NK-92 (cell line): ENCODE measurements around the gene THSD4.

Experiments used
- DNase-seq: peaks from one replicate; lab custom pipeline; 2025; ENCODE audit not compliant: unreplicated experiment; lab: John Stamatoyannopoulos, UW

THSD4 gene

GRCh38 chr15:71792521-71792920, 677.2 kb downstream of the THSD4 start:
- DNase-seq: no peak

GRCh38 chr15:71798641-71799040, 683.4 kb downstream of the THSD4 start:
- no peak for DNase-seq

- DNase-seq: no peak
These were observed 684.9 kb downstream of the THSD4 start for GRCh38 chr15:71800190-71800589.

GRCh38 chr15:71800835-71801745, 685.8 kb downstream of the THSD4 start:
- DNase-seq: no peak

DNA sequence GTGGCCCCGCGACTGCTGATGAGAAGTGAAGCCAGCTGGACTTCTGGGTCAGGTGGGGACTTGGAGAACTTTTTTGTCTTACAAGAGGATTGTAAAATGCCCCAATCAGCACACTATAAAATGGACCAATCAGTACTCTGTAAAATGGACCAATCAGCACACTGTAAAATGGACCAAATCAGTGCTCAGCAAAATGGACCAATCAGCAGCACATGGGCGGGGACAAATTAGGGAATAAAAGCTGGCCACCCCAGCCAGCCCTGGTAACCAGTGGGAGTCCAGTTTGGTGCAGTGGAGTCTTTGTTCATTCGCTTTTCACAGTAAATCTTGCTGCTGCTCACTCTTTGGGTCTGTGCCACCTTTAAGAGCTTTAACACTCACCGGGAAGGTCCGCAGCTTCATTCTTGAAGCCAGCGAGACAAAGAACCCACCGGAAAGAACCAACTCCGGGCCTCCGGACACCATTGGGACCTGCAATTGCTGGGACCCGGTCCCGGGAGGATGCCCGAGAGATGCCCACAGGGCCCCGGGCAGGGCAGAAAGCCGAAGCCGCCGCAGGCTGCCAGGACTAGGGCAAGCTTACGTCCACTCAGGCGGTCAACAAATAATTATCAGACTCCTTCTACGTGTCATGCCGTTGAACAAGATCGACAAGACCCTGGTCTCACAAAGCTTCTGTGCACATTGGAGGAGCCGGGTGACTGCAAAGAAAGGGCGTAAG, 686.8 kb downstream of the THSD4 start:
- no peak for DNase-seq

GRCh38 chr15:71802770-71803169, 687.5 kb downstream of the THSD4 start:
- DNase-seq: no peak

DNA sequence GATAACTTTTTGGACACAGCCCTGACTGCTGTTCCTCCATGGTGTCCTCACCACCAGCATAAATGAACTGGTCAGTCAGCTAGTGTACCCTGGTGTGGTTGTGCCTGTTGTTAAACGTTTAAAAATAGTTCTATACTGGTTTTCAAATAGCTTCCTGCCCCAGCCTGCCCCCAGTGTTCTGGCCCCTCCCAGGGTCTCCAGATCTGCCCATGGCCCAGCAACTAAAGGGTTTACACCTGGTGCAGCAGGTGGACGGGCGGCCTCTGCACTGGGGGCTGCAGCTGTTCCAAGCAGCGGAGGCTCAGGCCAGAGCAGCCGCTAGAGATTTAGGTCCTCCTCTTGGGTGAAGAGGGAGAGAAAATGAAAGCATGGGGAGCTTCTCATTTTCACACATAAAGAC, 689.0 kb downstream of the THSD4 start:
- DNase-seq: no peak

DNA sequence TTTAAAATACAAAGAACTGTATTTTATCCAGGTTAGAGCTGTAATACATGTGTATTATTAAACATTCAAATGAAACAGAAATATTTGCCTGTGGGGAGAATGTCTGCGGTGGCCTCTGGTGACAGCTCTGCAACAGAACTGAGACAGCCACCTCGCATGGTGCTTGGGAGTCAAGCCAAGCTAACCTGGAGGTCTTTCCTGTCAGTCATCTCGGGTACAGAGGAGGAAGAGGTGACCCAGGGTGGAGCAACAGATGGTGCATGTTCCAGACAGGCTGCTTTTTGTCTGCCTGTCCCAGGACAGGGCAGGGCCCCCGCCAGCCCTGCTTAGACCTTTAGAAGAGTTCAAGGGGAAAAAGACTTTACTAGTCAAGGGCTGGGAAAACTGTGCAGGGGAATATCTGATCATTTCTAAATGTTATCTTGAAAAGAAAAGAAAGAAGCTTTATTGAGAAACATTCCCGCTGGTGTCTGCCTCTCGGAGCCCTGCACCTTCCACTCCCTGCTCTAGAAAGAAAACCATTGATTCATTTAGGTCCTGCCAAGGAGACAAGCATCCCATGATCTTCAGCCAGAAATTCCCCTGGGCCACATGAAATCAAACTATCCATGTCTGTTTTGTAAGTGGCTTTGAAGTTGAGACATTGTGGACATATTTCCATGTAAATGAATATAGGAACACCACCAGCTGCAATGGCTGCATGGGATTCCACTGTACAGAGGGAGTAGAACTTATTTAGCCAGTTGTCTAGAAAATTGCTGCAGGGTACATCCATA, 689.6 kb downstream of the THSD4 start:
- no peak for DNase-seq

GRCh38 chr15:71806452-71806931, 691.2 kb downstream of the THSD4 start:
- DNase-seq: no peak

DNA sequence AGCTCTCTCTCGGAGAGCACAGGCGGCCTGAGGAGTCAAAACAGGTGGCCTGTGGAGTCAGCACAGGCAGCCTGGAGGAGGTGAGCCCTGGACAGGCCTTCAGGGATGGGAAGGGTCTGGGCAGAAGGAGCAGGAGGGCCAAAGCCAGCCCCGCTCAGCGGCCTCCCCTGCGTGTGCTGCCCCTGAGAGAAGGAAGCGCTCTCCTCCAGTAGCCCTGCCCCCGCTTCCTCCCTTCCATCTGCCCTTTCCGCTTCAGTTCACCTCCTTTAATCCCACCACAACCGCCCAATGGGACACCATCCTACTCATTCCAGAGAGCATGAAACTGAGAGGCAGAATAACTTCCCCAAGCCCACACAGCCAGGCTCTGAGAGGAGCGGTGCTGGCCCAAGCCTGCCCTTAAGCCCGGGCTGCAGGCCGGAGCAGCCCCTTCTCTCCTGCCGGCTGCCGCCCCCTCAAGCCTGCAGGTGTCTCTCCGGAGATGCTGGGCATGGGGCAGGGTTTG, 691.9 kb downstream of the THSD4 start:
- no peak for DNase-seq

DNA sequence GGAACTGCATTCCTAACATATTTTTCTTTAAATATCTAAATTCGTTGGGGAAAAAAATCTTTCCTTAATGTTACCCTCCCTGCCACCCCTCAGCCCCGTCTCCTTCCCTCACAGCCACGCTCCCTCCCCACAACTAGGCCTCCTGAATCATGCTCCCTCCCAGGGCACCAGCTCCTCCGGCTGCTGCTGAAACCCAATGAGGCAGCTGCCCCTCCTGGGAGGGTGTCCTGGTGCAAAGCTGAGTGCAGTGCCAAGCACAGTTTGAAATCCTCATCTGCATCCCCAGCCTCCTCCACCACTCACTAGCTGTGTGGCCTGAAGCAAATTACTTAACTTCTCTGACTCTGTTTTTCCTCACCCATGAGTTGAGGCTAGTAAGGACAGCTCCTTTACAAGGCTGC, 692.4 kb downstream of the THSD4 start:
- DNase-seq: no peak

- DNase-seq: no peak
These were observed 693.2 kb downstream of the THSD4 start for GRCh38 chr15:71808311-71809020.

DNA sequence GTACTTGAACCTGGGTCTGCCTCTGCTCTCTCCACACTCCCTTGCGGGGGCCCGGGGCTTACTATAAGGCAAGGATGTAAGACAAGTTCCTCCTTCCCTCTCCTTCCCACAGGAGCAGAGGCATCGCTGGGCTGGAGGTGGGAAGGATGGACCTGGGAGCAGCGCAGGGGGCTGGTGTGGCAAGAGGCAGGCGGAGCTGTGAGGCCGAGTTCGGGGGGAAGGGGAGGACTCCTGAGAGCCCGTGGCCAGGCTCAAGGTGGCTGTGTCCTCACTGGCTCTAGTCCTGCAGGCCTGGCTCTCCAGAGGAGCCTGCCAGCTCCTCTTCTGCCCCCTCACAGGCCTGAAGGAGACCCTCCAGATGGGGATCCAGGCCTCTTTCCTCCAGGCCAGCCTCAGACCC, 694.1 kb downstream of the THSD4 start:
- DNase-seq: no peak

DNA sequence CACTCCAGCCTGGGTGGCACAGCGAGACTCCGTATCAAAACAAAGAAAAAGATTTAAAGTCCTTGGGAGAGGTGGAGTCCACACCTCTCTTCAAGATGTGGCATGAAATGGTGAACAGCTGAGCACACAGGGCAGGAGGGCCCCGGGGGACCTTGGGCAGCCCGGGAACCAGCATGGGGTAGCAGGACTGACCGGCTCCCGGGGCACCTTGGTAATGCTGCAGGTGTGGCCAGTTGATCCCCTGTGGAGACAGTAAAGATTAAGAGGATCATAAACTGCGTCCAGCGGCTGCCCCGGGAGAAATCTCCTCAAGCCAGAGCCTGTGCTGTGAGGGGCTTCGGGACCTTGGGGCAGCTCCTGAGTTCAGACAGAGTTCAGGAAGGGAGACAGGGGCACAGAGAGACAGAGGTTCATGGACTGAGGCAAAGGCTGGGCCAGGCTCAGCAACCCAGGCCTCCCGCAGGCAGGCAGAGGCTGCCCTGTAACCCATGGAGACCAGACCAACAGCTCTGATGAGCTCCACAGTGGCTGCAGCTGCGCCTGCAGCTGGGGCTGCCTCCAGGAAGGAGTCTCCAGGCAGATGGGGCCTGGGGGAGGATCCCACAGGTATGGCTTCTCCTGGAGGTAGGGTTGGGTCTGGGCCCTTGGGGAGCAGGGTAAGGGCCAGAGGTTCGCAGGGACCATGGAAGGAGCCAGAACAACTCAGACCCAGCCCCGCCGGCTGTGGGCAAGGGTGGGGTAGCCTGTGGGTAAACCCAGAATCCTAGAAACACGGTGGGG, 695.2 kb downstream of the THSD4 start, which contains the start of gene NR2E3:
Gene NR2E3, plus strand, starts transcription at position 299 of the 780 bp plus-strand sequence. Its CDS starts 190 bp downstream, at position 489.
- no peak for DNase-seq

DNA sequence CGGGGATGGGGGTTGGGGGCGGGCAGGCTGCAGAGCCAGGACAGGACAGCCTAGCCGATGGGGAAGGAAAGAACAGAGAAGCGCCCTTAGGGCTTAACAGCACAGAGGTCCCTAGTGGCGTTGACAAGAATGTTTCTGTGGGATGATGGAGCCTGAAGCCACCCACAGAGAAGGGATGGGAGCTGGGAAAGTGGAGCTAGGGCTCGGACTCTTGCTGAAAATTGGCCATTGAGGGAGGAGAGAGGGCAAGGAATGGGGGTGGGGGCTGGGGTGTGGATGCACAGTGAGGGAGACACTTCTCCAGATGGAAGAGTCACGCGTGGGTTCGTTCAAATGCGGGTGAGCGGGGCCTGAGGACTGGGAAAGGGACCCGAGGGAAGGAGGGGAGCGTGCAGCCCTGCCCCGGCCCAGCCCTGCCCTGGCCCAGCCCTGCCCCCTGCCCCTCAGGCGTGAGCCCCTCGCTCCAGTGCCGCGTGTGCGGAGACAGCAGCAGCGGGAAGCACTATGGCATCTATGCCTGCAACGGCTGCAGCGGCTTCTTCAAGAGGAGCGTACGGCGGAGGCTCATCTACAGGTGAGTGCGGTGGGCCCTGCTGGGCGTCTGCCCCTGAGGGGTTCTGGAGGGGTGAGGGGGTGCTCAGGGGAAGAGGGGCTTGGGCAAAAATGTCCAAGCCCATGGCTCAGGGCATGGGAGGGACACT, 695.9 kb downstream of the THSD4 start:
- DNase-seq: no peak

DNA sequence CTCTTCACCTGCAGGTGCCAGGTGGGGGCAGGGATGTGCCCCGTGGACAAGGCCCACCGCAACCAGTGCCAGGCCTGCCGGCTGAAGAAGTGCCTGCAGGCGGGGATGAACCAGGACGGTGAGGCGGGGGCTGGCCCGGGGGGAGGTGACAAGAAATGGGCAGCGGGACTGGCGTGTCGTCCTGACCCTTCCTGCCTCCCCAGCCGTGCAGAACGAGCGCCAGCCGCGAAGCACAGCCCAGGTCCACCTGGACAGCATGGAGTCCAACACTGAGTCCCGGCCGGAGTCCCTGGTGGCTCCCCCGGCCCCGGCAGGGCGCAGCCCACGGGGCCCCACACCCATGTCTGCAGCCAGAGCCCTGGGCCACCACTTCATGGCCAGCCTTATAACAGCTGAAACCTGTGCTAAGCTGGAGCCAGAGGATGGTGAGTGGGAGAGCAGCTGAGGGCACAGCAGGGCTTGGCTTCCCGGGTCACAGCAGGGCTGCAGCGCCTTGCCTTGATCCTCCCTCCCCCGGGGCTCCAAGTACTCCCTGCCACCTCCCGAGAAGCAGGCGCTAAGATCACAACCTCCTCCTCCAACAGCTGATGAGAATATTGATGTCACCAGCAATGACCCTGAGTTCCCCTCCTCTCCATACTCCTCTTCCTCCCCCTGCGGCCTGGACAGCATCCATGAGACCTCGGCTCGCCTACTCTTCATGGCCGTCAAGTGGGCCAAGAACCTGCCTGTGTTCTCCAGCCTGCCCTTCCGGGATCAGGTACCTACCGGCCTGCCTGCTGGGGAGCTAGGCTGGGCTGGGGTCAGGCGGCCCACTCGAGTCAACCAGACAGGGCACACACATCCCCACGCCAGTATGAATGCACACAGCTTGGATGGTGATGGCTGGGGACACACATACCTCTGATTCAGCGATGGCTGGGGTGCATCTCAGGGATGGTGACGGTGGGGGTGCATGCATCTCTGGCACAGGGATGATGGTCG, 696.8 kb downstream of the THSD4 start:
- DNase-seq: no peak

DNA sequence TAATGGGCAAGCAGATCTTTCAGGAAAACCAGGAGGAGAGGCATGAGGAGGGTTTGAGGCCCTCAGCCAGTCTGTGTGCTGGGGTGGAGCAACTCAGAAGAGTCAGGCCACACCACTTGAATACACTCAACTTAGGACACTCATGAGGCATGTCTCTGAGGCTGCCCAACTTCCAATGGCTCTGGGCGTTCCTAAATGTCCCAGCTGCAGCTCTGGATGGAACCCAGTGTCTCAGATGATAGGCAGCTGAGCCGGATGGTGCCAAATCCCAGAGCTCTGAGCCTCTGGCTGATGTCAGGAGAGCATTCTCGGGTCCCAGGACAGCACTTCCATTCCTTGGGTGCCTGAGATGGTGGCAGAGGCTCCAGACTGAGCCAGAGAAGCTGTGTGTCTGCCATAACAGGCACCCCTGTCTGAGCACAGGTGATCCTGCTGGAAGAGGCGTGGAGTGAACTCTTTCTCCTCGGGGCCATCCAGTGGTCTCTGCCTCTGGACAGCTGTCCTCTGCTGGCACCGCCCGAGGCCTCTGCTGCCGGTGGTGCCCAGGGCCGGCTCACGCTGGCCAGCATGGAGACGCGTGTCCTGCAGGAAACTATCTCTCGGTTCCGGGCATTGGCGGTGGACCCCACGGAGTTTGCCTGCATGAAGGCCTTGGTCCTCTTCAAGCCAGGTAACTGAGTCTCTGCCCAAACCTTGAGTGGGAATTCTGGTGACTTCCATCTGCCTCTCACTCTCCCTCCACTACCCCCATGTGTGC, 697.9 kb downstream of the THSD4 start:
- no peak for DNase-seq
